ENCODE data around the gene TM4SF20. TPM values are rescaled to one million over a fixed set of nuclear protein-coding genes. Genes with fewer than 3 reads are reported as not detected.

Gene TM4SF20
- total RNA-seq, 1 donor from 2014 or later, result not detected

DNA sequence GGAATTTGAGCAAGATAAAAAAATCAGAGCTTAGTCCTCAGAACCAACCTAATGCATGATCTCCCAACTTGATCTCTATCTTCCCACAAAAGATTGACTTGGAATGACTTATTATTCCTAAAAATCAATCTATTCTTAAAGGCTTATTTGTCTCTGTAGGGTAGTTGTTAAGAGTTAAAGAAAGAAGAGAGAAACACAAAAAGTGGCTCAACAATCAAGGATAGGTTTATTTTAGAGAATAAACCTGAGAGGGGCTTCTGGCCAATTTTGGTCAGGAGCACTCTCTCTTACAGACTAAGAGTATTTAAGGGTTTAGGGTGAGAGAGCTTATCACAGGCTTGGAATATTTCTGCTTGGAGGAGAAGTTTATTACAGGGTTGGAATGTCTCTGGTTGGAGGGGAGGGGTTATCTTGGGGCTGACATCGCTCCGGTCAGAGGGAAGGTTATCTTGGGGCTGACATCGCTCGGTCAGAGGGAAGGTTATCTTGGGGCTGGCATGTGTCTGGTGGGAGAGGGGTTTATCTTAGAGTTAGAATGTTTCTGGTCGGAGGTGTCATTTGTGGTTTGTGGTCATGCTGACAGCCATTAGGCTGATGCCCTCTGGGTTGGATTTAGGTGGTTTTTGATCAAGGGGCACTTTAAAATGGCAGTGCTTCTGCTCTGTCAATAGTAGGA, 56.4 kb downstream of the TM4SF20 start:
- DNase-seq (ENCODE audit: low read depth, low spot score), result no peak

DNA sequence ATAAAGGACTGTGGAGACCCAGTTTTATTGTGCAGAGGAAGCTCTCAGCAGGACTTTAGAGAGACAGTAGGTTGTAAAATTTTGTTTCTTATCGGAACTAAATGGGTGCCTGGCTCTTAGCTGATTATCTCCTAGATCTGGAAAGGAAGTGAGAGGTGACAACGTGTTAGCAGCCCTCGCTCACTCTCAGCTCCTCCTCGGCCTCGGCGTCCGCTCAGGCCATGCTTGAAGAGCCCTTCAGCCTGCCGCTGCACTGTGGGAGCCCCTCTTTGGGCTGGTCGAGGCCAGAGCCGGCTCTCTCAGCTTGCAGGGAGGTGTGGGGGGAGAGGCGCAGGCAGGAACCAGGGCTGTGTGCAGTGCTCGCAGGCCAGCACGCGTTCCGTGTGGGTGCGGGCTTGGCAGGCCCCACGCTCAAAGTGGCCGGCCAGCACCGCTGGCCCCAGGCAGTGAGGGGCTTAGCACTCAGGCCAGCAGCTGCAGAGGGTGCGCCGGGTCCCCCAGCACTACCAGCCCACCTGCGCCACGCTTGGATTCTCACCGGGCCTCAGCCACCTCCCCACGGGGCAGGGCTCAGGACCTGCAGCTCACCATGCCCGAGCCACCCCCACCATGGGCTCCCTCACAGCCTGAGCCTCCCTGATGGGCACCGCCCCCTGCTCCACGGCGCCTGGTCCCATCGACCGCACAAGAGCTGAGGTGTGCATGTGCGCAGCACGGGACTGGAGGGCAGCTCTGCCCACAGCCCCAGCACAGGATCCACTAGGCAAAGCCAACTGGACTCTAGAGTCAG, 58.6 kb downstream of the TM4SF20 start:
- DNase-seq (ENCODE audit: low read depth, low spot score), result no peak

DNA sequence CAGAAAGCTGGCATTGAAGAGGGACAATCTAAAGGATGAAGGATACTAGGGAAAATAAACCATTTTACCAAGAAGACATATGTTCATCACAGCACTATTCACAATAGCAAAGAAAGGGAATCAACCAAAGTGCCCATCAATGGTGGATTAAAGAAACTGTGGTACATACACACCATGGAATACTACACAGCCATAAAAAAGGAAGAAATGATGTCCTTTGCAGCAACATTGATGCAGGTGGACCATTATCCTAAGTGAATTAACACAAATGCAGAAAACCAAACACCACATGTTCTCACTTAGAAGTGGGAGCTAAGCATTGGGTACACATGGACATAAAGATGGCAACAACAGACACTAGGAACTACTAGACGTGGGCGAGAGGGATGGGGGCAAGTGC, 61.3 kb downstream of the TM4SF20 start:
- DNase-seq (ENCODE audit: low read depth, low spot score), result no peak

DNA sequence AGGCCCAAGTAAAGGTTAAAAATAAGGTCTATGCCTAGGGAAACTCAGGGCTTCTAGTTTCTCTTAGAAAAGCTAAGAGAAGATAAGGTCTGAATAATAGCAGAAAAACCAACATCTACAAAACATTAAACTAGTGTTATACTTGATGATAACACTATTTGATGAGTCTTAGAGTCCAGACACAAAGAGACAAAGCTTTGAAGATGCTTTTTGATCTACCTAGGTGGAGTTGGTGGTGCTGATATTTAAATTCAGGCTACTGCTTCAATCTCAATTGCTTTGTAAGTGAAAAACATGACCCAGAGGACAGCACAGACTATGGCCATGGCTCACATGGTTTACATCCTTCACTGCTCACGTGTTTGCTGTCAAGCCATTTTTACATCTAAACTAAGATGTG, 65.8 kb downstream of the TM4SF20 start:
- no peak for DNase-seq (ENCODE audit: low read depth, low spot score)

DNA sequence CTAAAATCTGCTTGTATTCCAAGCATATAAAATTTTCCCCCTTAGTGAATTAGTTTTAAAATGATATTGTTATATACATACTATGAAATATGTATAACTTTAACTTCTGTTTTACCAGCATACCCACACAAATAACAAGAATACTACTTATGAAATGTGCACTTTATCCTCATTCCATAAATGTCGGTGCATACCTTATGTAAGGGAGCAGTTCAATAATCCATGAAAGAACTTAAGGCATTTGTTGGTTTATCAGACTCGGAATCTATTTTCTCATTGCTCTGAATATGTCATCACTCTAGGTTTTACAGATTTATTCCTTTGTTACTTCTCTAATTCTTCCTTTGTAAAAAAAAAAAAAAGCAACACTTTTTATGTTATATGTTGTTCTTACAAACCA, 66.5 kb downstream of the TM4SF20 start:
- DNase-seq (ENCODE audit: low read depth, low spot score), result no peak

Other genes with a start within 250 kb of the TM4SF20 start
- gene COL4A4, start 215.1 kb downstream of the TM4SF20 start, total RNA-seq, result 0.18 and 0.99 TPM in 2 replicates
- 0.04 and 0.26 TPM in 2 replicates for gene COL4A3, start 214.7 kb downstream of the TM4SF20 start, total RNA-seq
- 55.5 and 58.7 TPM in 2 replicates for gene MFF, start 54.1 kb downstream of the TM4SF20 start, total RNA-seq
- gene SCYGR1, start 8.6 kb upstream of the TM4SF20 start, total RNA-seq, result not detected in 2 replicates
- gene AGFG1, start 92.8 kb upstream of the TM4SF20 start, total RNA-seq, result 70.3 and 105 TPM in 2 replicates
- gene SCYGR2, start 219.6 kb upstream of the TM4SF20 start, total RNA-seq, result not detected in 2 replicates
- not detected in 2 replicates for gene SCYGR3, start 235.5 kb upstream of the TM4SF20 start, total RNA-seq
- gene SCYGR4, start 238.2 kb upstream of the TM4SF20 start, total RNA-seq, result not detected in 2 replicates